Measurements from ENCODE around the gene RNF114. TPM values are rescaled to one million over a fixed set of nuclear protein-coding genes. Genes with fewer than 3 reads are reported as not detected.

Gene RNF114
- total RNA-seq, 2 donors from 2014 or later: 82.4 to 128 TPM

DNA sequence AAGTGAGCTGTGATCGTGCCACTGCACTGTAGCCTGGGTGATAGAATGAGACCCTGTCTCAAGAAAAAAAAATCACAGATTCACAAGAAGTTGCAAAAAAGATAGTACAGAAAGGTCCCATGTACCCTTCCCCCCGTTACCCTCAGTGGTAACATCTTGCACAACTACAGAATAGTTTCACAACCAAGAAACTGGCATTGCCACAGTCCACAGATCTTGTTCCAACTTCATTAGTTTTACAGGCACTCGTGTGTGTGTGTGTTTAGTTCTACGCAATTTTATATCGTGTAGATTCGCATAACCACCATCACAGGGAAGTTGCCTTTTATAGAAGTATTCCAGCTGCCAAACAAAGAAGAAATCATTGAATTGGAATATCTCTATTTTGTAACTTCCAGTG lies 40.0 kb upstream of the RNF114 start:
- no peaks in the 10 kb centered on the region for H3K36me3 ChIP-seq
- no peaks in the 10 kb centered on the region for H3K27me3 ChIP-seq (replicated peaks; ENCODE audit: insufficient read depth)
- no peak overlapping the region for H3K4me3 ChIP-seq
- no peak for ATAC-seq (ENCODE audit: insufficient number of reproducible peaks, low FRiP score, low read depth)
- H3K4me1 ChIP-seq (ENCODE audit: control insufficient read depth in 1 of 2, low read depth in 2 of 2): peaks cover 7 to 17% of the 10 kb centered on the region in 2 donors
- no peak for DNase-seq (ENCODE audit: low spot score)
- H3K9me3 ChIP-seq: no peaks in the 10 kb centered on the region
- H3K27ac ChIP-seq: no peak overlapping the region
- TF ChIP-seq, protein P1, sequence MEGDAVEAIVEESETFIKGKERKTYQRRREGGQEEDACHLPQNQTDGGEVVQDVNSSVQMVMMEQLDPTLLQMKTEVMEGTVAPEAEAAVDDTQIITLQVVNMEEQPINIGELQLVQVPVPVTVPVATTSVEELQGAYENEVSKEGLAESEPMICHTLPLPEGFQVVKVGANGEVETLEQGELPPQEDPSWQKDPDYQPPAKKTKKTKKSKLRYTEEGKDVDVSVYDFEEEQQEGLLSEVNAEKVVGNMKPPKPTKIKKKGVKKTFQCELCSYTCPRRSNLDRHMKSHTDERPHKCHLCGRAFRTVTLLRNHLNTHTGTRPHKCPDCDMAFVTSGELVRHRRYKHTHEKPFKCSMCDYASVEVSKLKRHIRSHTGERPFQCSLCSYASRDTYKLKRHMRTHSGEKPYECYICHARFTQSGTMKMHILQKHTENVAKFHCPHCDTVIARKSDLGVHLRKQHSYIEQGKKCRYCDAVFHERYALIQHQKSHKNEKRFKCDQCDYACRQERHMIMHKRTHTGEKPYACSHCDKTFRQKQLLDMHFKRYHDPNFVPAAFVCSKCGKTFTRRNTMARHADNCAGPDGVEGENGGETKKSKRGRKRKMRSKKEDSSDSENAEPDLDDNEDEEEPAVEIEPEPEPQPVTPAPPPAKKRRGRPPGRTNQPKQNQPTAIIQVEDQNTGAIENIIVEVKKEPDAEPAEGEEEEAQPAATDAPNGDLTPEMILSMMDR (IDR thresholded peaks at IDR 0.05): no peak

DNA sequence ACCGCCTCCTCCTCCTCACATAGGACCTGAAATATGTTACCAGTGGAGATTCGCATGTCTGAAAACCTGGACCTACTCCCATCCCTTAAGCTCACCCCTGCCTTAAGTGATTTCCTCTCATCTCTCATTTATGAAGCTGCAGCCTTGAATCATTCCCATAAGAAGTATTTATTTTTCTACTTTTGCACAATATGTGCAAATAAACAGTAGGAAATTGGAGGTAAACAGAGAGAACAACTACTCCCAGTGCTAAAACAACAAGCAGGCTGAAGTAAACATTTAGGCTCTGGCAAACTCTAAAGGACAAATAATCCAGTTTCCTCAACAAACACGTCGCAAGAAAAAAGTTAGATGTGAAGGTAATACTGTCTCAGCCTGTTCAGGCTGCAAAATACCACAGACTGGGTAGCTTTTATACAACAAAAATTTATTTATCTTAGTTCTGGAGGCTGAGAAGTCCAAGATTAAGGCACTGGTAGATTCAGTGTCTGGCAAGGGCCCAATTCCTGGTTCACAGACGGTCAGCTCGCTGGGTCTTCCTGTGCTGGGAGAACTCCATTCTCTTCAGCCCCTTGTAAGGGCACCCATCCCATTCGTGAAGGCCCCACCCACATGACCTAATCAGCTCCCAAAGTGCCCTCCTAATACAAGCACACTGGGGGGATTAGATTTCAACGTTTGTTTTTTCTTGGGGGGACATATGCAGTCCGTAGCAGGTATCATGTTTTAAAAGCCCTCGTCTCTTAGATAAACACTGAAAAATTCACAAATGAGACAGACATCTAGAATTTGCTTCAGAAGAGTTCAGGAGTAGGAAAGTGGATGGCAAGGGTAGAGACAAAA lies 36.4 kb upstream of the RNF114 start:
- Histone ChIP-seq H3K9me3 (no peaks in the 10 kb centered on the region), H3K27me3 (replicated peaks; ENCODE audit: insufficient read depth) (no peaks in the 10 kb centered on the region), H3K4me1 (ENCODE audit: control insufficient read depth in 1 of 2, low read depth in 2 of 2) (no peaks in the 10 kb centered on the region), H3K36me3 (peaks cover 9% of the 10 kb centered on the region), H3K4me3 (no peak overlapping the region), H3K27ac (no peak overlapping the region)
- no peak for DNase-seq (ENCODE audit: low spot score)
- TF ChIP-seq, protein P1 (IDR thresholded peaks at IDR 0.05): no peak
- no peak for ATAC-seq (ENCODE audit: insufficient number of reproducible peaks, low FRiP score, low read depth)

DNA sequence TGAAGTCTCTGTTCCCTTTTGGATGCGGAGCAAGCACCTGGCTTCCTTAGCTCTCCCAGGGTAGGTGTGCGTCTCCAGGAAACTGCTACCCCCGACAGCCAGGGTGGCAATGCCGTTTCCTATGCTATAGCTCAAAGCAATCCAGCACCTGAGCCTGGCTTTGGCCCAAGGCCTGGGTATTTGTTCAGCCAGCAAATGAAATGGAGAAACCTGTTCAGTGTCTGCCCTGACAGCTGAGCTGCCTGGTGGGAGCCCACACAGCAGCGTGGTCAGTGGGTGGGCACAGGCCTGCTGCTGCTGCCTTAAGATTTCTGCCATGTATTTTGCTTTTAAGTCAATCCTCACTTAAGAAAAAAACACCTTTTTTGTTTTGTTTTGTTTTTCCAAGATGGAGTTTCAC lies 34.6 kb upstream of the RNF114 start:
- ATAC-seq (ENCODE audit: insufficient number of reproducible peaks, low FRiP score, low read depth): no peak
- Histone ChIP-seq H3K27ac (no peak overlapping the region), H3K9me3 (no peaks in the 10 kb centered on the region), H3K4me1 (ENCODE audit: control insufficient read depth in 1 of 2, low read depth in 2 of 2) (no peaks in the 10 kb centered on the region), H3K27me3 (replicated peaks; ENCODE audit: insufficient read depth) (no peaks in the 10 kb centered on the region), H3K36me3 (peaks cover 27% of the 10 kb centered on the region), H3K4me3 (no peak overlapping the region)
- TF ChIP-seq, protein P1 (IDR thresholded peaks at IDR 0.05): no peak
- no peak for DNase-seq (ENCODE audit: low spot score)

DNA sequence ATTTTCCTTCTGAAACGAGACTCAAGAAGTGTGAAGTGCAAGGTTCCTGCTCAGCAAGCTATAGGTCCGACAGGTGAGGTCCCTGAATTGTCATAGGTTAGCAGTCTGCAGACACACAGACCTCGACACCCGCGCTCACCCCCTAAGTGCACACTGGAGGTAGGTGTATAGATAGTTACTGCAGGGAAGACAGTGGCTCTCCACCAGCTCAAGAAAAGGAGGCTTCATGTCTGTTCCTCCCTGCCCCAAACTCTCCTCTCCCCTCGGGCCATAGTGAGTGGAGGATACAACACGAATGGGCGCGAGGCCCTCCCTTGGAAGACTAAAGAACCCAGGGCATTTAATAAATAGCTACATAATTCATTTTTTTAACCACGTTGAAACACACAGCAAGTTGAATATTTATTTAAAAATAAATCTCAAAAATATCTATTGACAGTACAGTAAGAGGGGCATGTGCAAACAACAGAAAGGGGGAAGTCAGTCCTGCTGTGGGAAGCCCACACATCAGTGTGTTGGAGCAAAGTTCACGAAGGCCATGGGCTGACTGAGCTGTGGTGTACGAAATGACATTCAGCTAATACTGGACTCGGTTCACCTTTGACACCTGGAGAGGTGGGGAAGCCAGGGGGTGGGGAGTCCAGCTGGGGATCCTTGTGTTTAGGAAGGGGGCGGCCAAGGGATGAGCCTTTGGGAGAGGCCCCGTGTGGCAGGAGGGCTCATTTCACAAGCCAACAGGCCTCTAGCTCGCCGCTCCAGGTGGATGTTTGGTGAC lies 31.6 kb upstream of the RNF114 start:
- TF ChIP-seq, protein P1 (IDR thresholded peaks at IDR 0.05): no peak
- H3K9me3 ChIP-seq: no peaks in the 10 kb centered on the region
- no peaks in the 10 kb centered on the region for H3K4me1 ChIP-seq (ENCODE audit: control insufficient read depth in 1 of 2, low read depth in 2 of 2)
- H3K4me3 ChIP-seq: no peak overlapping the region
- no peaks in the 10 kb centered on the region for H3K27me3 ChIP-seq (replicated peaks; ENCODE audit: insufficient read depth)
- ATAC-seq (ENCODE audit: insufficient number of reproducible peaks, low FRiP score, low read depth) (no peak), DNase-seq (ENCODE audit: low spot score) (no peak)
- H3K27ac ChIP-seq: no peak overlapping the region
- H3K36me3 ChIP-seq: peaks cover 42% of the 10 kb centered on the region

DNA sequence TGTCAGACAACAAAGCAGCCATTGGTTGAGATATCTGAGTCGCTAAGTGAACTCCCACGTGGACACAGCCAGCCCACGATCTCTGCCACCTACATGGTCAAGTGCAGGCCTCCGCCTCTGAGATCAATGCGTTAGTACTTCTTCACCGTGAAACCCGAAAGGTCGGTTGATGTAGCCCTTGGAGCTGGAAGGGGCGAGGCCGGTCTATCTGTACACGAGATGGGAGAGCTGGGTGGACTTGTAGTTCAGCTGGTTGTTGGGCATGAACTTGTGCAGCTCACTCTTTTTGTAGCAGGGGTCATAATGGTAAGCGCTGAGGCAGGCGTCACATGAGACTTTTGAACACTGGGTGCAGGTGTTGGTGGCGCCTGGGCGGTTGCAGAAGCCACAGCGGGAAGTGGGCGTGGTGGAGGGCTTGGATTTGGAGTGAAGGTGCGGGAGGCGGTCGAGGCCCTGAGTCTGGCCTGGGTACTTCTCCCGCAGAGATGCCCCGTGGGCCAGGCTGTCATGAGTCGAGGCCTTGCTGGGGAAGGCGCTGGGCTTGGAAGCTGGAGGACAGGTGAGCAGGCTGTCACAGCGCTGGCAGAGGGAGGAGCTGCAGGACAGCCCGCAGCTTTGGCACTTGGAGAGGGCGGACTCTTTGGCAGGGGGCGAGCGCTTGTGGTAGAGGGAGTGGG lies 30.6 kb upstream of the RNF114 start:
- TF ChIP-seq, protein P1 (IDR thresholded peaks at IDR 0.05): no peak
- no peak for DNase-seq (ENCODE audit: low spot score)
- no peak for ATAC-seq (ENCODE audit: insufficient number of reproducible peaks, low FRiP score, low read depth)
- Histone ChIP-seq H3K4me3 (no peak overlapping the region), H3K4me1 (ENCODE audit: control insufficient read depth in 1 of 2, low read depth in 2 of 2) (no peaks in the 10 kb centered on the region), H3K27me3 (replicated peaks; ENCODE audit: insufficient read depth) (no peaks in the 10 kb centered on the region), H3K9me3 (no peaks in the 10 kb centered on the region), H3K36me3 (peaks cover 50% of the 10 kb centered on the region), H3K27ac (no peak overlapping the region)
